Measurements from ENCODE around the gene KANSL1L.
A peak's percentile ranks its signal among the peaks of the same experiment; 100 is the strongest.
"Not testable (repeated sequence)": the region's sequence is repeated elsewhere in the genome, so short reads cannot be mapped to it uniquely, and the experiment has no call there.

The KANSL1L gene

GRCh38 chr2:210177115-210177514 lies 5.9 kb upstream of the KANSL1L start:
- DNase-seq (ENCODE audit: low read depth in 2 of 2), result not testable (repeated sequence)

GRCh38 chr2:210174086-210174485 lies 2.9 kb upstream of the KANSL1L start:
- DNase-seq (ENCODE audit: low read depth in 2 of 2), result no peak

- DNase-seq (ENCODE audit: low read depth in 2 of 2), result no peak
These were observed 988 bp upstream of the KANSL1L start for GRCh38 chr2:210172219-210172575.

- DNase-seq (ENCODE audit: low read depth in 2 of 2), result peak; percentile 95 to 96
These were observed 534 bp downstream of the KANSL1L start for GRCh38 chr2:210170446-210171303.

- no peak for DNase-seq (ENCODE audit: low read depth in 2 of 2)
These were observed 1.1 kb downstream of the KANSL1L start for GRCh38 chr2:210170196-210170445.

GRCh38 chr2:210169516-210170195 lies 1.6 kb downstream of the KANSL1L start:
- no peak for DNase-seq (ENCODE audit: low read depth in 2 of 2)

GRCh38 chr2:210167227-210167626 lies 4.0 kb downstream of the KANSL1L start:
- no peak for DNase-seq (ENCODE audit: low read depth in 2 of 2)

GRCh38 chr2:210162466-210163124 lies 8.6 kb downstream of the KANSL1L start:
- no peak for DNase-seq (ENCODE audit: low read depth in 2 of 2)

- no peak for DNase-seq (ENCODE audit: low read depth in 2 of 2)
These were observed 12.2 kb downstream of the KANSL1L start for GRCh38 chr2:210159059-210159458.

GRCh38 chr2:210158236-210158635 lies 13.0 kb downstream of the KANSL1L start:
- DNase-seq (ENCODE audit: low read depth in 2 of 2), result no peak

- DNase-seq (ENCODE audit: low read depth in 2 of 2), result no peak
These were observed 13.7 kb downstream of the KANSL1L start for GRCh38 chr2:210157526-210157925.

- no peak for DNase-seq (ENCODE audit: low read depth in 2 of 2)
These were observed 23.6 kb downstream of the KANSL1L start for GRCh38 chr2:210147614-210148013.

GRCh38 chr2:210132239-210132638 lies 39.0 kb downstream of the KANSL1L start:
- DNase-seq (ENCODE audit: low read depth in 2 of 2), result no peak

GRCh38 chr2:210128961-210129360 lies 42.2 kb downstream of the KANSL1L start:
- DNase-seq (ENCODE audit: low read depth in 2 of 2), result no peak

- no peak for DNase-seq (ENCODE audit: low read depth in 2 of 2)
These were observed 57.5 kb downstream of the KANSL1L start for GRCh38 chr2:210113614-210114235.

- no peak for DNase-seq (ENCODE audit: low read depth in 2 of 2)
These were observed 58.3 kb downstream of the KANSL1L start for GRCh38 chr2:210112871-210113270.

- no peak for DNase-seq (ENCODE audit: low read depth in 2 of 2)
These were observed 71.3 kb downstream of the KANSL1L start for GRCh38 chr2:210099940-210100339.

GRCh38 chr2:210094787-210095186 lies 76.4 kb downstream of the KANSL1L start:
- DNase-seq (ENCODE audit: low read depth in 2 of 2), result no peak

GRCh38 chr2:210092791-210093190 lies 78.4 kb downstream of the KANSL1L start:
- DNase-seq (ENCODE audit: low read depth in 2 of 2), result no peak

- no peak for DNase-seq (ENCODE audit: low read depth in 2 of 2)
These were observed 84.3 kb downstream of the KANSL1L start for GRCh38 chr2:210086930-210087329.

- DNase-seq (ENCODE audit: low read depth in 2 of 2), result no peak
These were observed 84.9 kb downstream of the KANSL1L start for GRCh38 chr2:210086292-210086691.

- no peak for DNase-seq (ENCODE audit: low read depth in 2 of 2)
These were observed 98.2 kb downstream of the KANSL1L start for GRCh38 chr2:210072922-210073509.
